PC-9 (cell line): ENCODE results near the gene PCDH9. TPM values are rescaled to one million over a fixed set of nuclear protein-coding genes. Genes with fewer than 3 reads are reported as not detected.

Experiments used
- BruUV-seq: library from RNA; stranded (reverse); fragments of 400-500 nt; replicated peaks from 2 replicates; lab custom pipeline; 2021; lab: Mats Ljungman, UMichigan
- CTCF ChIA-PET: fragments of 300-600 bp; sonication (Branson Sonifier 250); formaldehyde crosslinking; loops from one replicate; lab custom pipeline; 2022; ENCODE audit warnings: antibody characterized with exemption; lab: Charles Lee
- POLR2A ChIA-PET: fragments of 300-600 bp; sonication (Branson Sonifier 250); formaldehyde crosslinking; loops from one replicate; lab custom pipeline; 2022; ENCODE audit warnings: antibody characterized with exemption; ENCODE audit not compliant: unreplicated experiment; lab: Charles Lee
- DNase-seq, 2 experiments: peaks; one replicate each; pipeline versions ENCODE4 v3.0.0 to v3.0.0-alpha.2; 2015 to 2022; ENCODE audit warnings: mixed read lengths in 1 of 2
- H2AFZ ChIP-seq: fragments of 200-600 bp; sonication (generic); 2 replicates; pipeline ENCODE4 v1.8.1; 2017; ENCODE audit warnings: antibody characterized with exemption
- H3F3A ChIP-seq: fragments of 200-600 bp; sonication (generic); 2 replicates; pipeline ENCODE4 v1.8.1; 2017; ENCODE audit warnings: antibody characterized with exemption, mild to moderate bottlenecking, low read depth; ENCODE audit not compliant: insufficient read depth
- H3K27ac ChIP-seq: fragments of 200-600 bp; sonication (generic); 2 replicates; pipeline ENCODE4 v1.6.1; 2016; ENCODE audit warnings: mixed run types
- H3K27me3 ChIP-seq: fragments of 200-600 bp; sonication (generic); 2 replicates; pipeline ENCODE4 v1.6.1; 2016; ENCODE audit warnings: low read depth, mixed run types; ENCODE audit not compliant: insufficient read depth
- H3K36me3 ChIP-seq: fragments of 200-600 bp; sonication (generic); 2 replicates; pipeline ENCODE4 v1.6.1; 2016; ENCODE audit warnings: low read depth, mixed run types
- H3K4me1 ChIP-seq: fragments of 200-600 bp; sonication (generic); replicated peaks from 2 replicates; pipeline ENCODE4 v1.6.1; 2016; ENCODE audit warnings: mixed run types; ENCODE audit not compliant: insufficient read depth
- H3K4me2 ChIP-seq: fragments of 200-600 bp; sonication (generic); 2 replicates; pipeline ENCODE4 v1.6.1; 2017; ENCODE audit warnings: mixed run types
- H3K4me3 ChIP-seq: fragments of 200-600 bp; sonication (generic); 2 replicates; pipeline ENCODE4 v1.6.1; 2016; ENCODE audit warnings: mixed run types
- H3K79me2 ChIP-seq: fragments of 200-600 bp; sonication (generic); 2 replicates; pipeline ENCODE4 v1.6.1; 2017; ENCODE audit warnings: low read depth, mixed run types
- H3K9me2 ChIP-seq: fragments of 200-600 bp; sonication (generic); 2 replicates; pipeline ENCODE4 v1.8.1; 2017; ENCODE audit warnings: mild to moderate bottlenecking; ENCODE audit not compliant: insufficient read depth
- H3K9me3 ChIP-seq: fragments of 200-600 bp; sonication (generic); 2 replicates; pipeline ENCODE4 v1.8.1; 2016; ENCODE audit warnings: low read depth; ENCODE audit not compliant: insufficient read depth
- H4K20me1 ChIP-seq: fragments of 200-600 bp; sonication (generic); 2 replicates; pipeline ENCODE4 v1.8.1; 2017; ENCODE audit not compliant: insufficient read depth
- EZH2 ChIP-seq: fragments of 200-600 bp; sonication (generic); IDR thresholded peaks from 2 replicates; pipeline ENCODE4 v1.8.0; 2017; ENCODE audit warnings: antibody characterized with exemption, low read depth
- intact Hi-C: fragments of 100-400 bp; cut with micrococcal nuclease; formaldehyde crosslinking; loops from one replicate; pipeline ENCODE4 v1.10.0; 2022; ENCODE audit not compliant: unreplicated experiment
- total RNA-seq: library from RNA; stranded (reverse); gene quantifications from 2 replicates; pipeline ENCODE4 v1.2.3, GENCODE V29; 2021
- TF ChIP-seq, protein P1 (sequence below): fragments of 200-600 bp; sonication (generic); conservative IDR thresholded peaks from 2 replicates; pipeline ENCODE4 v1.6.1; 2017; ENCODE audit warnings: mixed run types, antibody characterized with exemption, mild to moderate bottlenecking, moderate library complexity

Gene PCDH9
- total RNA-seq, 1 experiment from 2014 or later, result 0.37 TPM

DNA sequence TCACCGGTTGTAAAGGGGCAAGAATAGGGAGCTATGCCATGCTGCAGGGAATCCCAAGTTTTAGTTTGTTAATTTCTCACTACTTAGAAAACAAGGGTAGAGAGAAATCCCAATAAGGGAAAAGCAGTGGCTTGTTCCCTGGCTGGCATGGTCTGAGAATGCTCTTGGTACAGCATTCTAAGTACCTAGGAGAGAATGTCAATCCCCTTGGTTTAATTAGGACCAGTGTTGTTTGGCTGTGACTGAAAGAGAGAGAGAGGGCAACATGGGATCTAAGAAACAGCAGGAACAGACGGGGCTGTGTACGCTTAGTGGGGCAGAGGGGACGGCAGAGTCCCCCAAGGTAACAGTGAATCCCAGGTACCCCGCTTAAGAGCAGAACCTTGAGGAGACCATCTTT is 228.8 kb downstream of the PCDH9 start:
- Histone ChIP-seq H3K27me3 (no peaks in the 10 kb centered on the region), H3K9me3 (no peaks in the 10 kb centered on the region; the same call in 1 of the 2 replicates), H3K79me2 (no peaks in the 10 kb centered on the region), H3K4me1 (no peaks in the 10 kb centered on the region), H3K4me3 (no peak overlapping the region), H2AFZ (no peak overlapping the region), H3K4me2 (no peak overlapping the region), H4K20me1 (no peaks in the 10 kb centered on the region), H3K27ac (no peak overlapping the region), H3K9me2 (no peaks in the 10 kb centered on the region), H3F3A (no peaks in the 10 kb centered on the region), H3K36me3 (no peaks in the 10 kb centered on the region)
- no TSS peak for BruUV-seq
- intact Hi-C loops, result no loop called here
- TF ChIP-seq, protein P1, sequence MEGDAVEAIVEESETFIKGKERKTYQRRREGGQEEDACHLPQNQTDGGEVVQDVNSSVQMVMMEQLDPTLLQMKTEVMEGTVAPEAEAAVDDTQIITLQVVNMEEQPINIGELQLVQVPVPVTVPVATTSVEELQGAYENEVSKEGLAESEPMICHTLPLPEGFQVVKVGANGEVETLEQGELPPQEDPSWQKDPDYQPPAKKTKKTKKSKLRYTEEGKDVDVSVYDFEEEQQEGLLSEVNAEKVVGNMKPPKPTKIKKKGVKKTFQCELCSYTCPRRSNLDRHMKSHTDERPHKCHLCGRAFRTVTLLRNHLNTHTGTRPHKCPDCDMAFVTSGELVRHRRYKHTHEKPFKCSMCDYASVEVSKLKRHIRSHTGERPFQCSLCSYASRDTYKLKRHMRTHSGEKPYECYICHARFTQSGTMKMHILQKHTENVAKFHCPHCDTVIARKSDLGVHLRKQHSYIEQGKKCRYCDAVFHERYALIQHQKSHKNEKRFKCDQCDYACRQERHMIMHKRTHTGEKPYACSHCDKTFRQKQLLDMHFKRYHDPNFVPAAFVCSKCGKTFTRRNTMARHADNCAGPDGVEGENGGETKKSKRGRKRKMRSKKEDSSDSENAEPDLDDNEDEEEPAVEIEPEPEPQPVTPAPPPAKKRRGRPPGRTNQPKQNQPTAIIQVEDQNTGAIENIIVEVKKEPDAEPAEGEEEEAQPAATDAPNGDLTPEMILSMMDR, result no peak
- no peak for TF ChIP-seq EZH2
- ChIA-PET POLR2A (no interaction called here), CTCF (no interaction called here)
- DNase-seq, result no peak

DNA sequence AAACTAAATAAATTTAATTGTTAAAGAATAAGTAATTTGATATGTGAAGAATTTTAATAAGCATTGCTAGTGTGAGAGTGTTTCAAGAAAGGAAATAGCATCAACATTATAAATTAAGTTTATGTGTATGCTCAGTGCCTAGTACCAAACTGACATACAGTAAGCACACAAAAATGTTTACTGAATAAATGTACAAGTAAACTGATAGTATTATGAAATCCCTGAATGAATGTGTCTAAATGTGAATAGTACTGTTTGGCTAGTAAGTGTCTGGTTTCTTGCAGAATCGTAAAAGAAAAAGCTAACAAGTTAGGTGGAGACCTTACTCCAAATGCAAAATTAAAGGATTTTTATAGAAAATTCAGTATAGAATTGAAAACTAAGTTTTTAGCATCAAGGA is 233.6 kb downstream of the PCDH9 start:
- Histone ChIP-seq H3K27me3 (no peaks in the 10 kb centered on the region), H3K36me3 (no peaks in the 10 kb centered on the region), H3K4me3 (no peak overlapping the region), H3K27ac (no peak overlapping the region), H3K9me2 (no peaks in the 10 kb centered on the region), H4K20me1 (no peaks in the 10 kb centered on the region), H3K4me1 (no peaks in the 10 kb centered on the region), H3K9me3 (no peaks in the 10 kb centered on the region), H3F3A (no peaks in the 10 kb centered on the region), H3K79me2 (no peaks in the 10 kb centered on the region), H3K4me2 (no peak overlapping the region), H2AFZ (no peak overlapping the region)
- intact Hi-C loops, result no loop called here
- DNase-seq, result no peak
- no peak for TF ChIP-seq EZH2
- TF ChIP-seq, protein P1, result no peak
- POLR2A ChIA-PET, result no interaction called here
- CTCF ChIA-PET, result no interaction called here
- BruUV-seq, result no TSS peak

DNA sequence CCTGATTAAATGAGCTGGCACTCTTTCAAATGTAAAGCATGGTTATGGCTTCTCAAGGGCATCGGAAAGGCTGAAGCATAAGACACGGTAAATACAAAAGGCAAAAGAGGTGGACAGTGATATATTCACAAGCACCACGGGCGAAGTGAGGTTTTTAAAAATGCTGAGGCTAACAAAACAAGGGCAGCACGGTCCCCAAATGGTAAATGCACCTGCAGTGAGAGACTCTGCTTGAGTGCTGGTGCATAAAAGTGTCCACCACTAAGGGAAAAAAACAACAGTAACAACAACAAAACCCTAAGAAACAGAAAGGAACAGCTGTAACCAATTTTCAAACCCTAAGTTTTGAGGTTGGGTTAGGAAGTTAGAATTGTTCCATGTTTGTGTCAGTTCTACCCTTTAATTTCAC is 234.9 kb downstream of the PCDH9 start:
- Histone ChIP-seq H3K4me2 (no peak overlapping the region), H3F3A (no peaks in the 10 kb centered on the region), H3K36me3 (no peaks in the 10 kb centered on the region), H3K27me3 (no peaks in the 10 kb centered on the region), H3K4me1 (no peaks in the 10 kb centered on the region), H3K4me3 (no peak overlapping the region), H4K20me1 (no peaks in the 10 kb centered on the region), H2AFZ (no peak overlapping the region), H3K79me2 (no peaks in the 10 kb centered on the region), H3K9me2 (no peaks in the 10 kb centered on the region), H3K9me3 (no peaks in the 10 kb centered on the region), H3K27ac (no peak overlapping the region)
- BruUV-seq, result no TSS peak
- DNase-seq, result no peak
- TF ChIP-seq EZH2, result no peak
- TF ChIP-seq, protein P1, result no peak
- CTCF ChIA-PET, result no interaction called here
- POLR2A ChIA-PET, result no interaction called here
- intact Hi-C loops, result no loop called here
